Hematopoietic multipotent progenitor cell treated with erythropoietin and hydrocortisone succinate and interleukin-3 and kit ligand, for 8 days (in vitro differentiated cells): ENCODE data around the gene PDIA3.
"Not testable (repeated sequence)": the region's sequence is repeated elsewhere in the genome, so short reads cannot be mapped to it uniquely, and the experiment has no call there.

ENCODE experiments used
- DNase-seq: peaks from one replicate; pipeline ENCODE4 v3.0.0-alpha.2; 2015

Gene PDIA3

GRCh38 chr15:43746245-43746902 is at the start of gene PDIA3:
Gene PDIA3, plus strand, starts transcription at chr15:43746438. Its CDS starts 102 bp downstream, at chr15:43746540.
- DNase-seq = peak; percentile 90

- no peak for DNase-seq
Observed at GRCh38 chr15:43702174-43702573, 44.1 kb upstream of the PDIA3 start.

- no peak for DNase-seq
Observed at GRCh38 chr15:43702701-43703424, 43.4 kb upstream of the PDIA3 start.

- DNase-seq = not testable (repeated sequence)
Observed at GRCh38 chr15:43710431-43711131, 35.7 kb upstream of the PDIA3 start.

- no peak for DNase-seq
Observed at GRCh38 chr15:43723151-43723550, 23.1 kb upstream of the PDIA3 start.

GRCh38 chr15:43726306-43726705 is 19.9 kb upstream of the PDIA3 start:
- not testable (repeated sequence) for DNase-seq

- DNase-seq = not testable (repeated sequence)
Observed at GRCh38 chr15:43728053-43728725, 18.0 kb upstream of the PDIA3 start.

GRCh38 chr15:43735416-43735815 is 10.8 kb upstream of the PDIA3 start:
- DNase-seq = no peak

GRCh38 chr15:43746903-43747309 is 668 bp downstream of the PDIA3 start:
- DNase-seq = peak; percentile 68

GRCh38 chr15:43748376-43748775 is 2.1 kb downstream of the PDIA3 start:
- peak; percentile 54 for DNase-seq

- no peak for DNase-seq
Observed at GRCh38 chr15:43749690-43750345, 3.6 kb downstream of the PDIA3 start.

GRCh38 chr15:43751885-43752284 is 5.6 kb downstream of the PDIA3 start:
- no peak for DNase-seq

- DNase-seq = no peak
Observed at GRCh38 chr15:43762824-43763223, 16.6 kb downstream of the PDIA3 start.

GRCh38 chr15:43763819-43764446 is 17.7 kb downstream of the PDIA3 start:
- no peak for DNase-seq

- peak; percentile 74 for DNase-seq
Observed at GRCh38 chr15:43769584-43770228, 23.5 kb downstream of the PDIA3 start.

- no peak for DNase-seq
Observed at GRCh38 chr15:43771816-43772215, 25.6 kb downstream of the PDIA3 start.

- DNase-seq = no peak
Observed at GRCh38 chr15:43772624-43773023, 26.4 kb downstream of the PDIA3 start.

- no peak for DNase-seq
Observed at GRCh38 chr15:43774062-43774461, 27.8 kb downstream of the PDIA3 start.

GRCh38 chr15:43775411-43775965 is 29.2 kb downstream of the PDIA3 start:
- peak; percentile 46 for DNase-seq

GRCh38 chr15:43776101-43776717 is 30.0 kb downstream of the PDIA3 start:
- DNase-seq = no peak
